GM23248 (cell line): ENCODE results near the gene CTR9. TPM values are rescaled to one million over a fixed set of nuclear protein-coding genes. Genes with fewer than 3 reads are reported as not detected.
A peak's percentile ranks its signal among the peaks of the same experiment; 100 is the strongest.

Source experiments
- DNase-seq: peaks from one replicate; pipeline ENCODE4 v3.0.0-alpha.2; 2015
- H2AFZ ChIP-seq: fragments of 200-600 bp; sonication (generic); 2 replicates; pipeline ENCODE4 v1.6.1; 2016; ENCODE audit warnings: antibody characterized with exemption
- H3F3A ChIP-seq: fragments of 200-600 bp; sonication (generic); 2 replicates; pipeline ENCODE4 v1.6.1; 2016; ENCODE audit warnings: mild to moderate bottlenecking, antibody characterized with exemption, mixed run types; ENCODE audit not compliant: insufficient read depth
- H3K27ac ChIP-seq: fragments of 200-600 bp; sonication (generic); 2 replicates; pipeline ENCODE4 v1.5.1; 2016; ENCODE audit warnings: mild to moderate bottlenecking
- H3K27me3 ChIP-seq: fragments of 200-600 bp; sonication (generic); replicated peaks from 2 replicates; pipeline ENCODE4 v1.6.1; 2016; ENCODE audit warnings: mild to moderate bottlenecking; ENCODE audit not compliant: insufficient read depth
- H3K36me3 ChIP-seq: fragments of 200-600 bp; sonication (generic); 2 replicates; pipeline ENCODE4 v1.6.1; 2016; ENCODE audit warnings: low read depth, mild to moderate bottlenecking
- H3K4me1 ChIP-seq: fragments of 200-600 bp; sonication (generic); 2 replicates; pipeline ENCODE4 v1.6.1; 2016; ENCODE audit warnings: mild to moderate bottlenecking; ENCODE audit not compliant: insufficient read depth
- H3K4me2 ChIP-seq: fragments of 200-600 bp; sonication (generic); one replicate; pipeline ENCODE4 v1.6.1; 2016; ENCODE audit warnings: mild to moderate bottlenecking; ENCODE audit not compliant: unreplicated experiment
- H3K4me3 ChIP-seq: fragments of 200-600 bp; sonication (generic); 2 replicates; pipeline ENCODE4 v1.5.1; 2016; ENCODE audit warnings: mild to moderate bottlenecking
- H3K79me2 ChIP-seq: fragments of 200-600 bp; sonication (generic); 2 replicates; pipeline ENCODE4 v1.6.1; 2016; ENCODE audit warnings: mild to moderate bottlenecking; ENCODE audit not compliant: insufficient read depth
- H3K9ac ChIP-seq: fragments of 200-600 bp; sonication (generic); 2 replicates; pipeline ENCODE4 v1.6.1; 2016; ENCODE audit warnings: mild to moderate bottlenecking
- H3K9me2 ChIP-seq: fragments of 200-600 bp; sonication (generic); 2 replicates; pipeline ENCODE4 v1.6.1; 2016; ENCODE audit warnings: mixed run types, mild to moderate bottlenecking, moderate library complexity; ENCODE audit not compliant: insufficient read depth
- H3K9me3 ChIP-seq: fragments of 200-600 bp; sonication (generic); one replicate; pipeline ENCODE4 v1.6.1; 2017; ENCODE audit warnings: low read depth
- H4K20me1 ChIP-seq: fragments of 200-600 bp; sonication (generic); 2 replicates; pipeline ENCODE4 v1.6.0; 2016; ENCODE audit not compliant: insufficient read depth
- EZH2 ChIP-seq: fragments of 200-600 bp; sonication (generic); IDR thresholded peaks from 2 replicates; pipeline ENCODE4 v1.6.1; 2018; ENCODE audit warnings: antibody characterized with exemption, mild to moderate bottlenecking; ENCODE audit not compliant: insufficient read depth, poor library complexity, severe bottlenecking
- EZH2phosphoT487 ChIP-seq: fragments of 200-600 bp; sonication (generic); IDR thresholded peaks from 2 replicates; pipeline ENCODE4 v1.6.1; 2018; ENCODE audit warnings: antibody characterized with exemption, moderate library complexity, mild to moderate bottlenecking, low read depth; ENCODE audit not compliant: insufficient read depth
- WGBS, 2 experiments: methylation state at CpG; one replicate each; pipeline ENCODE4 v1.1.6; 2015 to 2017; ENCODE audit warnings: low lambda C conversion rate in 2 of 2, low coverage in 1 of 2; ENCODE audit errors: missing lambda C conversion rate in 2 of 2; 5-methylcytosine and 5-hydroxymethylcytosine counted together
- in situ Hi-C: fragments of 300-500 bp; cut with MboI; formaldehyde crosslinking; loops from 2 replicates; pipeline ENCODE4 v1.15.0; 2020
- polyA plus RNA-seq: library from polyadenylated mRNA; unstranded; fragments of >200 nt; fragmentation: Nextera tagmentation; extraction: Ambion mirVana; gene quantifications from 2 replicates; pipeline ENCODE4 v1.2.1, GENCODE V29; 2016
- total RNA-seq: library from RNA; depleted of rRNA; stranded (reverse); fragments of >200 nt; shearing (Covaris generic); gene quantifications from 2 replicates; pipeline ENCODE4 v1.2.3, GENCODE V29; 2014

CTR9 gene
- total and polyA plus RNA-seq, 2 experiments from 2014 or later: 20.2 to 32.3 TPM

GRCh38 chr11:10749476-10749875 lies 1.6 kb upstream of the CTR9 start:
- no peaks in the 10 kb centered on the region for H3K9me2 ChIP-seq
- H3K79me2 ChIP-seq: peaks cover 32% of the 10 kb centered on the region
- in situ Hi-C loops: loop anchor here (25.0 kb wide), 1 partner anchor 762 kb away; no protein-coding TSS in a partner anchor
- no peaks in the 10 kb centered on the region for H4K20me1 ChIP-seq
- TF ChIP-seq EZH2 (no peak), EZH2phosphoT487 (no peak)
- H2AFZ ChIP-seq: no peak overlapping the region
- no peak overlapping the region for H3K9ac ChIP-seq
- WGBS, 2 experiments: 54 to 60% methylated on average over 2 of the region's 2 CpGs
- H3F3A ChIP-seq: peaks cover 4% of the 10 kb centered on the region; the same call in 1 of the 2 replicates
- peaks cover 4% of the 10 kb centered on the region; the same call in 1 of the 2 replicates for H3K36me3 ChIP-seq
- no peak overlapping the region for H3K4me2 ChIP-seq
- no peak for DNase-seq
- no peak overlapping the region for H3K4me3 ChIP-seq
- peaks cover 12% of the 10 kb centered on the region for H3K4me1 ChIP-seq
- H3K27me3 ChIP-seq: no peaks in the 10 kb centered on the region
- H3K9me3 ChIP-seq: no peaks in the 10 kb centered on the region
- H3K27ac ChIP-seq: no peak overlapping the region

- Histone ChIP-seq H4K20me1 (no peaks in the 10 kb centered on the region), H3K27me3 (no peaks in the 10 kb centered on the region), H3K9me3 (no peaks in the 10 kb centered on the region), H3K4me3 (peak overlapping the region; percentile 86), H3K4me1 (peaks cover 12% of the 10 kb centered on the region), H3K79me2 (peaks cover 49% of the 10 kb centered on the region), H3K27ac (peak overlapping the region; percentile 90), H2AFZ (peak overlapping the region; percentile 79), H3F3A (peaks cover 4% of the 10 kb centered on the region; the same call in 1 of the 2 replicates), H3K36me3 (peaks cover 25% of the 10 kb centered on the region), H3K9ac (peak overlapping the region; percentile 85), H3K9me2 (no peaks in the 10 kb centered on the region), H3K4me2 (peak overlapping the region; percentile 89)
- DNase-seq: peak; percentile 32
- 2% methylated on average over 14 of the region's 14 CpGs for WGBS, 2 experiments
- in situ Hi-C loops: no loop called here
- no peak for TF ChIP-seq EZH2
- no peak for TF ChIP-seq EZH2phosphoT487
Observed at GRCh38 chr11:10751581-10751940, 515 bp downstream of the CTR9 start.

- Histone ChIP-seq H3K9ac (peak overlapping the region; percentile 85), H3K4me3 (peak overlapping the region; percentile 86), H3K36me3 (peaks cover 30% of the 10 kb centered on the region), H3K9me2 (no peaks in the 10 kb centered on the region), H4K20me1 (no peaks in the 10 kb centered on the region), H3K27ac (no peak overlapping the region), H3K27me3 (no peaks in the 10 kb centered on the region), H3K4me1 (peaks cover 12% of the 10 kb centered on the region), H3F3A (peaks cover 4% of the 10 kb centered on the region; the same call in 1 of the 2 replicates), H3K4me2 (peak overlapping the region; percentile 89), H3K9me3 (no peaks in the 10 kb centered on the region), H2AFZ (no peak overlapping the region), H3K79me2 (peaks cover 49% of the 10 kb centered on the region)
- in situ Hi-C loops: no loop called here
- DNase-seq: no peak
- 48% methylated on average over 2 of the region's 2 CpGs for WGBS, 2 experiments
- TF ChIP-seq EZH2: no peak
- TF ChIP-seq EZH2phosphoT487: no peak
Observed at GRCh38 chr11:10752061-10752460, 1.0 kb downstream of the CTR9 start.

- in situ Hi-C loops: no loop called here
- Histone ChIP-seq H3K4me1 (peaks cover 12% of the 10 kb centered on the region), H3K4me3 (peak overlapping the region; percentile 86), H2AFZ (no peak overlapping the region), H3K27me3 (no peaks in the 10 kb centered on the region), H3K79me2 (peaks cover 49% of the 10 kb centered on the region), H3K4me2 (peak overlapping the region; percentile 89), H3K9me3 (no peaks in the 10 kb centered on the region), H3K36me3 (peaks cover 33% of the 10 kb centered on the region), H3K27ac (no peak overlapping the region), H3K9me2 (no peaks in the 10 kb centered on the region), H3F3A (peaks cover 4% of the 10 kb centered on the region; the same call in 1 of the 2 replicates), H3K9ac (peak overlapping the region; percentile 85), H4K20me1 (no peaks in the 10 kb centered on the region)
- no peak for DNase-seq
- 98% methylated on average over 7 of the region's 7 CpGs for WGBS, 2 experiments
- TF ChIP-seq EZH2phosphoT487: no peak
- no peak for TF ChIP-seq EZH2
Observed at GRCh38 chr11:10752486-10752885, 1.4 kb downstream of the CTR9 start.

GRCh38 chr11:10758957-10759356 lies 7.9 kb downstream of the CTR9 start:
- no peak overlapping the region for H2AFZ ChIP-seq
- H3K9me2 ChIP-seq: no peaks in the 10 kb centered on the region
- WGBS, 2 experiments: 93 to 98% methylated on average over 1 of the region's 1 CpG
- H3F3A ChIP-seq: no peaks in the 10 kb centered on the region
- H3K9ac ChIP-seq: no peak overlapping the region
- no peaks in the 10 kb centered on the region for H3K4me1 ChIP-seq
- no peak overlapping the region for H3K27ac ChIP-seq
- in situ Hi-C loops: no loop called here
- peak; percentile 30 for DNase-seq
- H3K4me2 ChIP-seq: no peak overlapping the region
- peaks cover 77% of the 10 kb centered on the region for H3K36me3 ChIP-seq
- H4K20me1 ChIP-seq: no peaks in the 10 kb centered on the region
- no peaks in the 10 kb centered on the region for H3K27me3 ChIP-seq
- TF ChIP-seq EZH2phosphoT487: no peak
- no peak for TF ChIP-seq EZH2
- peaks cover 22% of the 10 kb centered on the region for H3K79me2 ChIP-seq
- H3K4me3 ChIP-seq: no peak overlapping the region
- H3K9me3 ChIP-seq: no peaks in the 10 kb centered on the region
